ENCODE results near the gene PTTG1IP. TPM values are rescaled to one million over a fixed set of nuclear protein-coding genes. Genes with fewer than 3 reads are reported as not detected.

PTTG1IP gene
- total RNA-seq, 2 experiments from 2014 or later, result 80.3 to 82.6 TPM

DNA sequence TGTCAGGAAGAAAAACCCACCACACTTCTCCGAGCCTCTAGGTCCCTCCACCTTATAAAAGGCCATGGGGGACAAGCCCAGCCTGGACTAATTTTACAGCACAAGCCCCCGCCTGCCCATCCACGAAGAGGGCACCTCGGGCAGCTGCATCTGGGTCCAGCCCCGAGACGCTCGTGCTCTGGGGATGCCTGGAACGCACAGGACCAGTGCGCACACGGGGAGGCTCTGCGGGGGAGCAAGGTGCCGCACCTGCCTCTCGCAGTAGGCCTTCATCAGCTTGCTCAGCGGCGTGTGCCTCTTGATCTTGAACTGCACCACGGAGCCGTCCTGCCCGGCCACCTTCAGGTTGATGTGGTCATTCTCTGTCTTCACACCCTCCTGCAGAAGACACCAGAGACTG, 59.8 kb downstream of the PTTG1IP start:
- H3K27me3 Mint-ChIP-seq, result no peaks in the 10 kb centered on the region
- peaks cover 23% of the 10 kb centered on the region for H3K36me3 Mint-ChIP-seq (ENCODE audit: low read depth)
- ChIA-PET POLR2A (interaction anchor here (1.7 to 3.6 kb wide), 2 partner anchors 9 to 12 kb away, joined by 7 to 16 read pairs; partner anchors contain the start of gene UBE2G2), CTCF (interaction anchor here (2.9 kb wide), 1 partner anchor 13 kb away, joined by 8 read pairs; the partner anchor contains the start of gene UBE2G2)
- no peaks in the 10 kb centered on the region for H3K9me3 Mint-ChIP-seq
- H3K4me1 Mint-ChIP-seq, result peaks cover 27% of the 10 kb centered on the region
- H3K4me3 Mint-ChIP-seq, result no peak overlapping the region
- no peak for DNase-seq
- H3K27ac Mint-ChIP-seq, result no peak overlapping the region

DNA sequence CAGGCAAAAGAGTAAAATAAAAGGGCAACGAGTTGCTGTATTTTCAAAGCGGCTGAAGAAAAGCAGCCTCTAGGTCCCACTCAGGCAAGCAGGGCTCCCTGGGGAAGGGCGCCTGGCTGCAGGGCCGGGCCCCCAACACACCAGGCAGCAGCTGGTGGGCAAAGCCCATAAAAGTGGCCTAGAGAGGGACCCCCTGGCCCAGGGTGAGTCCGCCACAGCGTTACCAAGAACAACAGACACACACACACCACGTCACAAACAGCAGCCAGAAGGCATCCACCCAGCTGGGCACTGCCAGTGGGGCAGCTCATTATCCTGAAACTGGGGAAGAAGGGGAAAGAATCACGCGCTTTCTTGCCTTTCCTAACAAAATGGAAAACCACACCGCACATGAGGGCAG, 60.3 kb downstream of the PTTG1IP start:
- ChIA-PET POLR2A (interaction anchor here (3.6 kb wide), 1 partner anchor 9 kb away, joined by 16 read pairs; no protein-coding TSS in a partner anchor), CTCF (interaction anchor here (2.9 kb wide), 1 partner anchor 12 kb away, joined by 8 read pairs; the partner anchor contains the start of gene UBE2G2)
- peaks cover 27% of the 10 kb centered on the region for H3K4me1 Mint-ChIP-seq
- DNase-seq, result no peak
- no peak overlapping the region for H3K4me3 Mint-ChIP-seq
- H3K27me3 Mint-ChIP-seq, result no peaks in the 10 kb centered on the region
- peaks cover 23% of the 10 kb centered on the region for H3K36me3 Mint-ChIP-seq (ENCODE audit: low read depth)
- no peak overlapping the region for H3K27ac Mint-ChIP-seq
- H3K9me3 Mint-ChIP-seq, result no peaks in the 10 kb centered on the region

DNA sequence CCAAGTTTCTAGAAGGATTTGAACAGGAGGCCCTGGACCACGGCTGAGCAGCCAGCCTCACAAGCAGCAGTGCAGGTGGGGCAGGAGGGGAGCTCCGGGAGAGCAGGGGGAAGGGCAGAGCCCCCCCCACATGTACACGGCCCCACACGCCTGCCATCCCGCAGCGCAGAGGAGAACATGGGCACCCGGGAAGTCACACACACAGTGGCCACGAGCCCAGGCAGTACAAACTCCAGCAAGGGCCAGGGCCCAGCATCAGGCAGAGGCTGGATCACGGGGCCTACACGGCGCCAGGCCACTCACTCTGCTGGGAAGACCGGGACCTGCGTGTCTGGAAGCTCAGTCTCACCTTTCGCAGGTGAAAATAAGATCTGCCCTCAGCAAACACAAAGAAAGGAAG, 60.9 kb downstream of the PTTG1IP start:
- no peak overlapping the region for H3K4me3 Mint-ChIP-seq
- peaks cover 23% of the 10 kb centered on the region for H3K36me3 Mint-ChIP-seq (ENCODE audit: low read depth)
- H3K4me1 Mint-ChIP-seq, result peaks cover 27% of the 10 kb centered on the region
- H3K27me3 Mint-ChIP-seq, result no peaks in the 10 kb centered on the region
- H3K27ac Mint-ChIP-seq, result no peak overlapping the region
- ChIA-PET POLR2A (no interaction called here), CTCF (interaction anchor here (0.6 kb wide), 1 partner anchor 14 kb away, joined by 3 read pairs; no protein-coding TSS in a partner anchor)
- H3K9me3 Mint-ChIP-seq, result no peaks in the 10 kb centered on the region
- DNase-seq, result no peak

DNA sequence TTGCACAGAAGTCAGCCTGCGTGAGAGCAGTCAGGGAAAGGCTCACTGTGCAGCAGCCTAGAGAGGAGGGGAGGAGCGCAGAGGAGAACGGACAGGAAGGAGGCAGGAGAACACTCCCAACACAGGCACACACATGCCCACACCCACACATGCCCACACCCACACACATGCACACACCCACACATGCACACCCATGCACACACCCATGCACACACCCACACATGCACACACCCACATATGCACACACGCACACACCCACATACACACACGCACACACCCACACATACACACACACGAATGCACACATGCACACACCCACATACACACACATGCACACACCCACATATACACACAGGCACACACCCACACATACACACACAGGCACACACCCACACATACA, 62.7 kb downstream of the PTTG1IP start:
- Mint-ChIP-seq H3K4me3 (no peak overlapping the region), H3K4me1 (peaks cover 12% of the 10 kb centered on the region), H3K27ac (no peak overlapping the region), H3K36me3 (ENCODE audit: low read depth) (peaks cover 37% of the 10 kb centered on the region), H3K9me3 (no peaks in the 10 kb centered on the region), H3K27me3 (no peaks in the 10 kb centered on the region)
- POLR2A ChIA-PET, result no interaction called here
- no peak for DNase-seq
- CTCF ChIA-PET, result no interaction called here

DNA sequence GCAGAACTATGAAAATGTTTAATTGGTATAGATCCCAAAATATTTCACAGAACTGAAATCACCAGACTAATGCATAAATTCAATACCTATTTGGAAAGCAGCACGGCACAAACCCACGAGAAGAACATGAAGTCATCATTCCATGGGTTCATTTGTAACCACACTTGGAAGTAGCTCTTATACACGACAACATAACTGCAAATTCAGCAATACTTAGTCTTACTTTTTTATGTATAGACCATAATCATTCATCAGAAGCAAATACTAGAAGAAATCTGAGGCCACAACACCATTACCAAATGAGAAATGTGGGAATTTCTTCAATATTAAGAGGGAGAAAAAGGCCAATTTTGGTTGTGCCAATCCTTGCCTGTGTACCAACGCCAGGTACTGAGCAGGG, 67.6 kb downstream of the PTTG1IP start:
- Mint-ChIP-seq H3K27me3 (no peaks in the 10 kb centered on the region), H3K9me3 (no peaks in the 10 kb centered on the region), H3K4me1 (peaks cover 14% of the 10 kb centered on the region), H3K27ac (no peak overlapping the region), H3K4me3 (no peak overlapping the region), H3K36me3 (ENCODE audit: low read depth) (peaks cover 48% of the 10 kb centered on the region)
- ChIA-PET POLR2A (interaction anchor here (0.8 to 3.7 kb wide), 3 partner anchors 9 to 70 kb away, joined by 4 to 16 read pairs (median 5); partner anchors contain the start of gene SUMO3), CTCF (interaction anchor here (1.8 kb wide), 1 partner anchor 126 kb away, joined by 4 read pairs; no protein-coding TSS in a partner anchor)
- DNase-seq, result no peak

DNA sequence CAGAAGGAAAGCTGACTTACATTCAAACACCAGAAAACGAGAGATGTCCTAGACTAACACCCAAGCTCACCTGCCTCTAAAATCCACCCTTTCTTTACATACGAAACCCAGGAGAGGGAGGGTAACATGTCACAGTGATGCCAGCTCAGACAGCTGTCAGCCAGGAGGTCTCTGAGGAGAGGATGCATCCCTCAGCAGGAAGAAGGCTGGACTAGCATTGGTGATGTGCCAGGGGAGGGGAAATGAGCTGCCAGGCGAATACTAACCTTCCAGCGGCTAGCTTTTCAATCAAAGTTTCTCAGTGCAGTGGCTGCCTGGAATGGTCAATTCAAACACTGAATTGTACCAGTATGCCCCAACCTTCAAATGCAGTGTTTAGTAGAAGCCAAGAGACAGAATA, 68.3 kb downstream of the PTTG1IP start:
- POLR2A ChIA-PET, result interaction anchor here (1.4 to 3.7 kb wide), 2 partner anchors 10 to 12 kb away, joined by 5 to 16 read pairs; partner anchors contain the start of gene SUMO3

DNA sequence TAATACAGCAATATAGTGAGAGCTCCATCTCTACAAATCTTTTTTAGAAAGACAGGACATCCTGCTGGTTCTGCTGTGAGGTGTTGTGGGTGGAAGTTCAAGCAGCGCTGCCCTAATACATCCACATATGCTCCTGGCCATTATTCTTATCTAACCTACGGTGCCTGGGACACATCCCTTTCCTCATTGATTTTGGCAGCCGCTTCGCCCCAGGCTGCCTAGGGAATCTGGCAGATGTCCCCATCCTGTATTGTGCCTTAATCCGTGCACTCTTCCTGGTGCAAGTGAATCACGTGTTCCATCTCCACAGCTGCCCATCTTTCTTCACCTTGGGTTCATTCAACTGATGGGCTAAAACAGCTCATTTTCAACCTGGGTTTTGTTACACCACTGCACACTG, 68.7 kb downstream of the PTTG1IP start:
- Mint-ChIP-seq H3K27me3 (no peaks in the 10 kb centered on the region), H3K4me3 (no peak overlapping the region), H3K4me1 (peaks cover 23% of the 10 kb centered on the region), H3K27ac (no peak overlapping the region), H3K9me3 (no peaks in the 10 kb centered on the region), H3K36me3 (ENCODE audit: low read depth) (peaks cover 45% of the 10 kb centered on the region)
- DNase-seq, result no peak
- ChIA-PET CTCF (interaction anchor here (1.2 kb wide), 1 partner anchor 127 kb away, joined by 3 read pairs; no protein-coding TSS in a partner anchor), POLR2A (interaction anchor here (1.2 to 3.7 kb wide), 3 partner anchors 10 to 13 kb away, joined by 5 to 16 read pairs (median 5); partner anchors contain the start of gene SUMO3)

More for the DNA sequence above, 68.3 kb downstream of the PTTG1IP start:
- Mint-ChIP-seq H3K9me3 (no peaks in the 10 kb centered on the region), H3K27ac (no peak overlapping the region), H3K27me3 (no peaks in the 10 kb centered on the region), H3K4me3 (no peak overlapping the region), H3K4me1 (peaks cover 19% of the 10 kb centered on the region), H3K36me3 (ENCODE audit: low read depth) (peaks cover 47% of the 10 kb centered on the region)
- no peak for DNase-seq
- CTCF ChIA-PET, result interaction anchor here (1.2 kb wide), 1 partner anchor 127 kb away, joined by 3 read pairs; no protein-coding TSS in a partner anchor

DNA sequence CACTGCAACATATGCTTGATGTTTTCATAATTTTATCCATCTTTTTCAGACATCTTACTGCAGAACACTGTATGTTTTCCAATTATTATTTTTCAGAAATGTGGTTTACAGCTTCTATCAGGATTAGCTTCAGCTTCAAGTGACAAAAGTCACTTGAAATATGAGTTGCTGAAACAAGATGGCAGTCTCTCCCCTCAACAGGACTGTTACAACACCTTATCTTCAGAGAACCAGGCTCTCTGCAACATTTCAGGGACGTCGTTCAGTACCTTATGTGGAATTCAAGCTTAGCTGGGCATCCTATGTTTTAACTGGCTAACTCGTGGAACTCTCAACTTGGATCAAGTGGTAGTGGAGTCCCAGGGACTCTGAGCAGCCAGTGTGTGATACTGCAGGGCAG, 69.8 kb downstream of the PTTG1IP start:
- no peak for DNase-seq
- Mint-ChIP-seq H3K27ac (no peak overlapping the region), H3K4me3 (no peak overlapping the region), H3K27me3 (no peaks in the 10 kb centered on the region), H3K4me1 (peaks cover 33% of the 10 kb centered on the region), H3K9me3 (no peaks in the 10 kb centered on the region), H3K36me3 (ENCODE audit: low read depth) (peaks cover 43% of the 10 kb centered on the region)
- POLR2A ChIA-PET, result interaction anchor here (1.1 to 5.9 kb wide), 5 partner anchors 10 to 128 kb away, joined by 4 to 76 read pairs (median 7); partner anchors contain the start of gene PTTG1IP
- CTCF ChIA-PET, result interaction anchor here (1.0 to 6.1 kb wide), 3 partner anchors 10 to 293 kb away, joined by 3 to 84 read pairs (median 4); partner anchors contain the start of gene PTTG1IP

DNA sequence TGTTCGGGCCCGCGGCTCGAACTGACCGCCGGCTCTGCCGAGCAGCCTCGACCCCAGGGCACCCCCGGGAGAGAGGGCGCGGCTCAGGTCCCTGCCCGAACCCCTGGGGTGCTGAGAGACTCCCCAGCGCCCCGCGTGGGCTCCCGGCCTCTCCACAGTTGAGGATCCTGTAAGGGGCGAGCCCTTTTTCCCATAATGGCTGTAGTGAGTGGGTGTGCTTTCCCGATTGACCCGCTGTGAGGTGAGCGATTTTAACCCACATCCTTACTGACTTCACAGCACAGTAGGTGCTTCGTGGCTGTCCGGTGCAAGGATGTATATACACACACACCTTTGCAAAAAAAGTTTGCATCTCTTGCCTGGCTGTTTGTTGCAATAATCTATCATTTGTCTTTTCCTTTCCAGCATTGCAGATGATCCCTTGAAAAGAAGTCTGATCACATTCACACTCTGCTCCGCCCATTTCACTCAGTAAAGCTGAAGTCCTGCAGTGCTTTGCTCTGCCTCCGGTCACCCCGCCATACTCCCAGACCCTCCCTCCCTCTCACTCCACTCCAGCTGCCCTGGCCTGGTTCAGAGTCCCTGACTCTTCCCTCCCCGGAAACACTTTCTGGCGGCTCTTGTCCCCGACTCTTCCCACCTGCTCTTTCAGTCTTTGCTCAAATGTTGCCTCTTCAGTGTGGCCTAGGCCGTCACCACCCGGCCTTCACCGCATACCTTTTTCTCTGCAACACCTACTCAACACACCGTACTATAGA, 70.9 kb downstream of the PTTG1IP start:
- peak overlapping the region; percentile 63 for H3K27ac Mint-ChIP-seq
- peaks cover 39% of the 10 kb centered on the region for H3K4me1 Mint-ChIP-seq
- H3K9me3 Mint-ChIP-seq, result no peaks in the 10 kb centered on the region
- H3K27me3 Mint-ChIP-seq, result no peaks in the 10 kb centered on the region
- H3K36me3 Mint-ChIP-seq (ENCODE audit: low read depth), result peaks cover 50% of the 10 kb centered on the region
- peak overlapping the region; percentile 82 for H3K4me3 Mint-ChIP-seq
- ChIA-PET POLR2A (interaction anchor here (0.7 to 5.9 kb wide), 12 partner anchors 9 to 720 kb away, joined by 3 to 76 read pairs (median 11); partner anchors contain the start of genes PTTG1IP, SLX9 and SUMO3), CTCF (interaction anchor here (1.0 to 6.1 kb wide), 13 partner anchors 9 to 334 kb away, joined by 3 to 84 read pairs (median 7); partner anchors contain the start of genes PTTG1IP and SUMO3)
- DNase-seq, result no peak

DNA sequence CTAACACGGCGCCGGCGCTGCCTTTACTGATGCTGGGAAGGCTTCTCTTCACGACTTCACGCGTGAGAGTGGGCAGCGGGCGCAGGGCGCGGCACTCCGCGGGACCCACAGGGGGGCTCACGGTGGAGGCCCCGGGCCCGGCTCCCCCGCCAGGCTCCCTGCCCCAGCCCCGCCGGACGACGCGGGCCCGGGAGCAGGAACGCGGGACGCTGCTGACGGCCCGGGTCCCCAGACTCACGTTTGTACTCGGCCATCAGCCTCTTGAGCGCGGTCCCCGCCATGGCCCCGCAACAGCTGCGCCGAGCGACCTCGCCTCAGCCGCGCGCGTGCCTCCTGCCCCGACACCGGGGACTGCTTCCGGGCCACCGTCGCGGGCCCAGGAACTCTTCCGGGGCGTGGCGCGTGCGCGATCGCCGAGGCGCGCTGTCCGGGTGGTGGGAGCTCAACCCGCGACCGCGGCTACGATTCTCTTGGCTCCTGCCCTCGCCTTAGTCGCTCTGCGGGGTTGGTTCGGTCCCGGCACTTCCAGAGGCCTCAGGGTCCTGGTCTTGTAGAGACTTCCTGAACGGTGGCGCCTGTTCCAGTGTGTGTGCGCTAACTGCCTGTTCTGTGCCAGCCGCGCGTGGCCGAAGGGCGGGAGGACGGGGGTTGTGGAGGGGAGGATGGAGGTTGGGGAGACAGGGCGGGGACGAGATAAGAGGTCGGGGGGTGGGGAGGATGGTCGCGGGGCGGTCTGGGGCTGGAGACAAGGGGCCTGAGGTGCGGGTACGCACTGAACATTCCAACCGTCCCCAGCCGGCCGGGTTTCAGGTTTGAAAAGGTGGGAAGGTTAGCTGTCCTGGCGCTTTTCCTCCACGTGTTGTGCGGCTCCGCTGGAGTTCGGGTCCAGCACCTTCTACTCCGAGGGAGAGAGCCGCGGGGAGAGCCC, 71.8 kb downstream of the PTTG1IP start, which contains the start of gene UBE2G2:
Gene UBE2G2 (minus strand): TSS at position 353 of the 928 bp plus-strand sequence. CDS start 72 bp downstream, at position 281.
- Mint-ChIP-seq H3K27ac (peak within 1 kb of the TSS; percentile 80), H3K4me3 (peak within 1 kb of the TSS; percentile 88), H3K9me3 (no peaks in the 10 kb centered on the region), H3K36me3 (ENCODE audit: low read depth) (peaks cover 47% of the 10 kb centered on the region), H3K4me1 (peaks cover 43% of the 10 kb centered on the region), H3K27me3 (no peaks in the 10 kb centered on the region)
- ChIA-PET CTCF (interaction anchor here (0.6 to 6.1 kb wide), 24 partner anchors 7 to 339 kb away, joined by 3 to 84 read pairs (median 4); partner anchors contain the start of genes PTTG1IP and SUMO3), POLR2A (interaction anchor here (0.7 to 5.9 kb wide), 18 partner anchors 8 to 719 kb away, joined by 3 to 76 read pairs (median 4); partner anchors contain the start of genes ADARB1, KRTAP12-3, PTTG1IP and SLX9)
- DNase-seq, result peak; percentile 87

DNA sequence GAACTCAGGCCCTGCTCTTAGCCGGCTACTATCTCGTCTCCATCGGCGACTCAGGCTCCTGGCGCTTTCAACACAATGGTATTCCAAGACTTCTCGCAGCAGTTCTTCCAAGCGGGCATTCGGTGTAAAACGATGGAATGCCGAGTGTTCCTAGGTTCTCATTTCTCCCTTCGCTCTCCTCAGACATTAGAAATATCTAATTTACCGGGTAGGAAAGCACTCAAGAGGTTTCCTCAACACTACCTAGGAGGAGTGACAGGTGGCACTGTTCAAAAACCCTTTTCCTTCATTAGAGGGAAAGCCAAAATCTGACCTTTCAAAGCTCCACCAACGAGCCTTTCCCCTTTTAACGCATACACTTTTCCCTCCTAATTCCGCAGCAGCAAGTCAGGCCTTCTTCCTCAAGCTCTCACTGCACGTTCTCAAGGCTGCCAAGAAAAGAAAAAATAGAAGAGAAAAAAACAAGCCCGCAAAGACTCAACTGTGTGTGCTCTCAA, 72.5 kb downstream of the PTTG1IP start:
- no peak for DNase-seq
- Mint-ChIP-seq H3K4me3 (peak overlapping the region; percentile 88), H3K36me3 (ENCODE audit: low read depth) (peaks cover 48% of the 10 kb centered on the region), H3K27me3 (no peaks in the 10 kb centered on the region), H3K9me3 (no peaks in the 10 kb centered on the region), H3K4me1 (peaks cover 50% of the 10 kb centered on the region), H3K27ac (peak overlapping the region; percentile 80)
- ChIA-PET CTCF (interaction anchor here (0.6 to 6.1 kb wide), 30 partner anchors 8 to 485 kb away, joined by 3 to 84 read pairs (median 4); partner anchors contain the start of genes PTTG1IP and SUMO3), POLR2A (interaction anchor here (0.9 to 5.9 kb wide), 16 partner anchors 14 to 276 kb away, joined by 3 to 76 read pairs (median 4); partner anchors contain the start of genes ADARB1, KRTAP12-3, PTTG1IP and SLX9)

All from activated CD4-positive, alpha-beta memory T cell treated with anti-CD3 and anti-CD28 coated beads, Interleukin-2, amount 10 ng/mL, durations not matched to agents 7 days and 5 days (primary cell).